T-helper 9 cell (primary cell): ENCODE results near the gene PLPP2.

Experiments used
- DNase-seq: peaks from one replicate; pipeline ENCODE4 v3.0.0-alpha.2; 2020
- total RNA-seq, 2 donors: gene quantifications; one replicate each; lab custom pipeline; 2026; lab: John Stamatoyannopoulos, UW

The PLPP2 gene
- total RNA-seq = 2.7 to 4.8 reads per million in 2 donors

GRCh38 chr19:291006-291521, at the start of gene PLPP2:
Gene PLPP2 (minus strand): TSS chr19:291403. CDS start chr19:291336, 67 bp downstream.
- DNase-seq = no peak

GRCh38 chr19:340620-341385, 49.6 kb upstream of the PLPP2 start:
- no peak for DNase-seq

DNA sequence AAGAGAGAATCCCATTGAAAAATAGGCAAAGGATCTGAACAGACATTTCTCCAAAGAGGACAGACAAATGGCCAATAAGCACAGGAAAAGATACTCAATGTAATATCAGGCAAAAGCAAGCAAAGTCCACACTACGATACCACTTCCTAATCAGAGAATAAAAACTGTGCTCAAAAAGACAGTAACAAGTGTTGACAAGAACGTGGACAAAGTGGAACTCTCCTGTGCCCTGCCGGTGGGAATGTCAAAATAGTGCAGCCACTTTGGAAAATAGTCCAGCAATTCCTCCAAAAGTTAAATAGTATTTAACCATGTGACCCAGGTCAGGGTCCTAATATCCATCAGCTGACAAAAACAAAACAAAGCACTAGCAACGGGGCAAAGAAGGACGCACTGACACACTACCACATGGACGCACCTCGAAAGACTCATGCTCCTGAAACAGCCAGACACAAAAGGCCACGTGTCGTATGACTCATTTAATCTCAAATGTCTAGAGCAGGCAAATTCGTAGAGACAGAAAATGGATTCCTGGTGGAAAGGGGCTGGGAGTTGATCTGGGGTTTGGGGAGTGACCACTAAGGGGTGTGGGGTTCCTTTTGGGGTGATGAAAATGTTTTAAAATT, 48.2 kb upstream of the PLPP2 start:
- no peak for DNase-seq

GRCh38 chr19:338421-338820, 47.2 kb upstream of the PLPP2 start:
- no peak for DNase-seq

DNA sequence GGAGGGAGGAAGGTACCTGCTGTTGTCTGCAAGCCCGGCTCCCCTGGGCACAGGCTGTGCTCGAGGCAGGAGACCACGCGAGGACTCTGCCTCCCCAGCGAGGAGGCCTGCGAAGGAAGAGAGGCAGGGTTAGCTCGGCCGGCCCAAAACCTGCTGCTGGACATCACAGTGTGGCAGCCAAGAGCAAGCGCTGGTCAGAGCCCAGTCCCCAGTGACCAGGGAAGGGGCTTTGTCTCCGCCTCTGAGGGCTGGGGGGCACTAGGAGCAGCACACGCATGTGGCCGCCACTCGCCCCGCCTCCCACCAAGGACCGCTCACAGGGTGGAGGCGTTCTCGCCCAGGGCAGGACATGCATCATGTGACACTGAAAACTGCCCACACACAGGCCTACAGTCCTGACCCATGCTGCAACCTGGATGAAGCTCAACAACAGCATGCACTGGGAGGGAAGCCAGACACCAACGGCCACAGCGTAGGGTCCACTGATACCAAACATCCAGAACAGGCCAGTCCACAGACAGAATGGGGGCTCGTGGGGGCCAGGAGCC, 44.9 kb upstream of the PLPP2 start:
- DNase-seq = no peak

- no peak for DNase-seq
Measured at GRCh38 chr19:335486-336066, 44.4 kb upstream of the PLPP2 start.

- DNase-seq = no peak
Measured at GRCh38 chr19:335072-335471, 43.9 kb upstream of the PLPP2 start.

GRCh38 chr19:334296-335071, 43.3 kb upstream of the PLPP2 start:
- DNase-seq = no peak

- no peak for DNase-seq
Measured at GRCh38 chr19:330503-330902, 39.3 kb upstream of the PLPP2 start.

DNA sequence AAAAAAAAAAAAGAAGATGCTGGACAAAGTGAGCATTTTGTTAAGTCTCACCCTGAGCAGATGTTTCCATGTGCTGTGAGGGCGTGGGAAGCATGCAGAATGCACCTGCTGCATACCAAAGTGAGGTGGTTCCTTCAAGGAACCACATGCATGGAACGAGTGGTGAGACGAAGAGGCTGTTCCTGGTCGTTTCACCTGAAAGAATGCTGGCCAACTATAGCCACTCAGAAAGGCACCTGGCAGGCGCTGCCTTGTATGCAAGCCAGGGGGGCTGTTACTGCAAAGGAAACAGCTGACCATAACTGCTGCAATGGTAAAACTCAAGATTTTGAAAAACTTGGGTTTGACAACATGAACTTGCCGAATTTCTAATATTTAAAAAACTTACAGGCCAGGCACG, 38.7 kb upstream of the PLPP2 start:
- DNase-seq = no peak

DNA sequence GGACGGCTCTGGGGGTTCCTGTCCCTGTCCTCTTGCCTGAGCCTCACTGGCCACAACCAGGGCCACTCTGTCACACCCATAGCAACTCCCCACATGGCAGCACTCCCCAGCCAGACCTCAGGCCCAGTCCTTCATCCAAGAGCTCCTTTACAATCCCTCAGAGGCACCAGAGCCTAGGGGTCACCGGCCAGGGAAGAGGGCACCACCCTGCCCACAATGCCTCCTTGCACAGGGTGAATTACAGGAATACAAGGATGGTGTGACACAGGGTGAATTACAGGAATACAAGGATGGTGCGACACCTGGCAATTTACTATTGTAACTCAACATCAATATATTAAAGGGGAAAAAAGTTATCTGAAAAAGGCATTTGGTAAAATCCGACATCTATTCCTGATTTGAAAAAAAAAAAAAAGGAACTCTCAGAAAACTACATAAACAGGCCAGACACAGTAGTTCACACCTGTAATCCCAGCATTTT, 36.9 kb upstream of the PLPP2 start:
- DNase-seq = no peak

GRCh38 chr19:327291-328024, 36.3 kb upstream of the PLPP2 start:
- no peak for DNase-seq

DNA sequence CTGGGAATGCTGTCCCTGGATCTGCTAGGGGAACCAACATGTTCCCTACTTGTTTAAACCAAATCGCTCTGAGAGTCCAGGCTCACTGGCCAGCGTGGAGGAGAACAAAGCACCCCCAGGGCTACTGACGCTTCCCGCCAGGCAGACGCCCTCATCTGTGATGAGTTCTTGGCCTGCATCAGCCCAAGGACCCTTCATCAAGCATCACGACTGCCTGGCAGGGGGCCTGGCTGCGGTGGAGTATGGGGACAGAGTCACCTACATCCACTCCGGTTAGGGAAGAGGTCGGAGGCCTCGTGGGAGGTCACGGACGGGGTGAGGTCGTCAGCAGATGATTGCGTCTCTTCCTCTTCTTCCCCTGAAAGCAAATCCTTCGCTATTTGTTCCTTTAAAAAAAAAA, 35.7 kb upstream of the PLPP2 start:
- no peak for DNase-seq

DNA sequence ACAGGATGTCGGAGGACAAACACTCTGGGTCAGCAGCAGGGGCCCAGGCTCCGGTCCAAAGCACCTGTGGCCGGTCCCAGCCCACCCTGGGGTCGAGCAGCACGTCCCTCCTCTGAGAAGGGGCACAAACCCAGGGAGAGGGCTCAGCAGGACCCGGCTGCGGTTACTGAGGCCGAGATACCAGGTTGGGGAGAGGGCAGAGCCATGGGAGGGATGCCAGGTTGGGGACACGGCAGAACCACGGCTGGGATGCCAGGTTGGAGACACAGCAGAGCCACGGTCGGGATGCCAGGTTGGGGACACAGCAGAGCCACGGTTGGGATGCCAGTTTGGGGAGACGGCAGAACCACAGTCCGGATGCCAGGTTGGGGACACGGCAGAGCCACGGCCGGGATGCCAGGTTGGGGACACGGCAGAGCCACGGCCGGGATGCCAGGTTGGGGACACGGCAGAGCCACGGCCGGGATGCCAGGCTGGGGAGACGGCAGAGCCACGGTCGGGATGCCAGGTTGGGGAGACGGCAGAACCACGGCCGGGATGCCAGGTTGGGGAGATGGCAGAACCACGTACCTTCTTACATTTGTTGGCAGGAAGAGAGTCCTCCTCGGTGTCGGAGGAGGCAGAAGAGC, 34.8 kb upstream of the PLPP2 start:
- DNase-seq = no peak

DNA sequence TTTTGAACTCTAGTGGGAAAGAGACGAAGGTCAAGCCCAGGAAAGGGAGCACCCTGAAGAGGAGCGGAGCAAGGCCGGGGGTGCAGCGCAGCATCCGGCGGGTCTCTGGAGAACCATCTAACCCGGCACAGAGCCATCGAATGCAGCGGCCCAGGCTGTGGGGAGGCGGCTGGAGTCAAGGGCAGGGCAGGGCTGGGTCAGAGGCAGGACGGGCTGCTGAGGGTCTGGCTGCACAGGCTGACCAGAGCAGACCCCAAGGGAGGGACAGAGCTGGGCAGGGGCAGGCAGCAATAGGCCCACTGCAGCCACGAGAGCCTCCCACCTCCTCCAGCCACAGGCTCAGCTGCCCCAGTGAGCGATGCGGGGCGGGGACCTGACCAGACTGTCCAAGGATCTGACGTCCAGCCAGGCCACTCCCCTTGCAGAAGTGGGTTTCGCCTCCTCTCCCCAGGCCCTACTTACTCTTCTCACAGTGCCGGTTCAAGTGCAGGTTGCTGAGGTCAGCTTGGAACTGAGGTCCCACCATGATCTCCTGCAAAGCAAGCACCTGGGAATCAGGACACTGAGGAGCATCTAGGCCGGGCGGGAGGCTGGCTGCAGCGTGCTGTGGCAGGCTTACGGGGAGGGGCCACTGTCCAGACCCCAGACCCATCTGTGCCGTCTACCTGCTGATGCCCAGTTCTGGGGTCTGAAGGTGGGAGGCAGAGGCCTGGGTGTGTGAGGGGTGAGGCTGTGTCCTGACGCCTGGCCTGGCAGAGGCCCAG, 34.2 kb upstream of the PLPP2 start:
- no peak for DNase-seq

DNA sequence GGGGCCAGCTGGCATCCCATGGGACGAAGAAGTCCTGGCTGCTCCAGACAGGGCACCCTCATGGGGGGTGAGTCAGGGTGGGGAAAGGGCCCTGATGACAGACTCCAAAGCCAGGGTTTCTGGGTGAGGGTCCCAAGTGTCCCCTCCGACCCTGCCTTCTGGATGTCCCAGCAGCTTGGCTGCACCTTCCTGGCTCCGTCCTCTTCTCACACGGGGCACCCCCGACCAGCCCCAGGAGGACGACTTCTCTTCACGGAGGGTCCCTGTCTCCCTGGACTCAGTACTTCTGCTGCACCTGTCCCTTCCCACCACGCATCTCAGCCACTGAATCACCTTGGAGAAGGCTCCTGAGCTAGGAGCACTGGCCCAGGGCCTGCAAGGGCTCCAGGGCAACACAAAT, 33.5 kb upstream of the PLPP2 start:
- no peak for DNase-seq

GRCh38 chr19:322616-323015, 31.4 kb upstream of the PLPP2 start:
- no peak for DNase-seq

DNA sequence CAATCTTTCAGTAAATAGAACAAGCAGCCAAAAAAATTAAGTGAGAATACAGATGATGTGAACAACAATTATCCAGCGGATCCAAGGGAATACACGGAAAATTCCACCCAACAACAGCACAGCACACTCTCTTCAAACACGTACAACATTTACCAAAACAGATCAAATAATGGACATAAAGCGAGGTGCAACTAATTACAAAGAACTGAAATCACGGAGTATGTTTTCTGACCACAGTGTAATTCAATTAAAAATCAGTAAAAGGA, 27.2 kb upstream of the PLPP2 start:
- DNase-seq = no peak

- DNase-seq = no peak
Measured at GRCh38 chr19:317710-318508, 26.7 kb upstream of the PLPP2 start.

DNA sequence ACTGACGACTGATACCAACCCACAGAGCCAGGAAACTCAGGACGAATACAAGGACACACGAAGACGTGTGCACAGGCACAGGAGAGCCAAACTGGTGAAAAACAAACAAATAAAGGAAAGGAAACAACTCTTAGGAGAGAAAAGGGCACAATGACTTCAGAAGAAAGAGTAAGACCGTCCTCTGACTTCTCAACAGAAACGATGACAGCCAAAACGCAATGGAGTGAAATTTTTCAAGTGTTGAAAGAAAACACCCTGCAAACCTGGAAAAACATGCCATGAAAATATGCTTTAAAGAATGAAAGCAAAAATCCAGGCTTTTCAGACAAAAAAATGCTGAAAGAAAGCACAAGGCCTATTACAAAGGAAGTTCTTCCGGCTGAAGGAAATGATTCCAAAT, 24.6 kb upstream of the PLPP2 start:
- no peak for DNase-seq
